NCI-H1105 treated with DMSO at 0.1 percent for 48 hours (cell line): ENCODE results near the gene PTPRD.
"Not testable (repeated sequence)": the region's sequence is repeated elsewhere in the genome, so short reads cannot be mapped to it uniquely, and the experiment has no call there.

Experiments used
- DNase-seq: peaks from one replicate; lab custom pipeline; 2025; lab: John Stamatoyannopoulos, UW

Gene PTPRD

GRCh38 chr9:8724284-8725018 lies 1888.4 kb downstream of the PTPRD start:
- no peak for DNase-seq

- DNase-seq: no peak
Measured at GRCh38 chr9:8723195-8723594, 1889.6 kb downstream of the PTPRD start.

- no peak for DNase-seq
Measured at GRCh38 chr9:8719833-8720486, 1892.8 kb downstream of the PTPRD start.

- no peak for DNase-seq
Measured at GRCh38 chr9:8718121-8718725, 1894.6 kb downstream of the PTPRD start.

GRCh38 chr9:8717146-8717545 lies 1895.7 kb downstream of the PTPRD start:
- DNase-seq: no peak

- DNase-seq: no peak
Measured at GRCh38 chr9:8715788-8716187, 1897.0 kb downstream of the PTPRD start.

- DNase-seq: no peak
Measured at GRCh38 chr9:8713811-8714165, 1899.0 kb downstream of the PTPRD start.

GRCh38 chr9:8713149-8713810 lies 1899.5 kb downstream of the PTPRD start:
- no peak for DNase-seq

GRCh38 chr9:8709731-8710130 lies 1903.1 kb downstream of the PTPRD start:
- no peak for DNase-seq

GRCh38 chr9:8708728-8709127 lies 1904.1 kb downstream of the PTPRD start:
- DNase-seq: no peak

GRCh38 chr9:8706998-8707397 lies 1905.8 kb downstream of the PTPRD start:
- no peak for DNase-seq

- DNase-seq: no peak
Measured at GRCh38 chr9:8706531-8706930, 1906.3 kb downstream of the PTPRD start.

- DNase-seq: no peak
Measured at GRCh38 chr9:8705861-8706260, 1906.9 kb downstream of the PTPRD start.

GRCh38 chr9:8703904-8704303 lies 1908.9 kb downstream of the PTPRD start:
- DNase-seq: no peak

- no peak for DNase-seq
Measured at GRCh38 chr9:8701904-8702303, 1910.9 kb downstream of the PTPRD start.

GRCh38 chr9:8697565-8697964 lies 1915.2 kb downstream of the PTPRD start:
- not testable (repeated sequence) for DNase-seq

- no peak for DNase-seq
Measured at GRCh38 chr9:8696516-8696915, 1916.3 kb downstream of the PTPRD start.

GRCh38 chr9:8694983-8695588 lies 1917.7 kb downstream of the PTPRD start:
- peak; percentile 35 for DNase-seq

GRCh38 chr9:8693464-8693863 lies 1919.3 kb downstream of the PTPRD start:
- DNase-seq: no peak

- no peak for DNase-seq
Measured at GRCh38 chr9:8686516-8686915, 1926.3 kb downstream of the PTPRD start.

- DNase-seq: no peak
Measured at GRCh38 chr9:8685825-8686224, 1927.0 kb downstream of the PTPRD start.

GRCh38 chr9:8684978-8685708 lies 1927.7 kb downstream of the PTPRD start:
- DNase-seq: no peak
